GM21360 (cell line): Measurements from ENCODE around the gene FAM222A.

Experiments
- ATAC-seq: cut with Tn5 transposase; IDR thresholded peaks from one replicate; pipeline ENCODE4 v1.9.1; 2021; ENCODE audit warnings: mild to moderate bottlenecking, moderate library complexity; ENCODE audit not compliant: unreplicated experiment

The FAM222A gene

DNA sequence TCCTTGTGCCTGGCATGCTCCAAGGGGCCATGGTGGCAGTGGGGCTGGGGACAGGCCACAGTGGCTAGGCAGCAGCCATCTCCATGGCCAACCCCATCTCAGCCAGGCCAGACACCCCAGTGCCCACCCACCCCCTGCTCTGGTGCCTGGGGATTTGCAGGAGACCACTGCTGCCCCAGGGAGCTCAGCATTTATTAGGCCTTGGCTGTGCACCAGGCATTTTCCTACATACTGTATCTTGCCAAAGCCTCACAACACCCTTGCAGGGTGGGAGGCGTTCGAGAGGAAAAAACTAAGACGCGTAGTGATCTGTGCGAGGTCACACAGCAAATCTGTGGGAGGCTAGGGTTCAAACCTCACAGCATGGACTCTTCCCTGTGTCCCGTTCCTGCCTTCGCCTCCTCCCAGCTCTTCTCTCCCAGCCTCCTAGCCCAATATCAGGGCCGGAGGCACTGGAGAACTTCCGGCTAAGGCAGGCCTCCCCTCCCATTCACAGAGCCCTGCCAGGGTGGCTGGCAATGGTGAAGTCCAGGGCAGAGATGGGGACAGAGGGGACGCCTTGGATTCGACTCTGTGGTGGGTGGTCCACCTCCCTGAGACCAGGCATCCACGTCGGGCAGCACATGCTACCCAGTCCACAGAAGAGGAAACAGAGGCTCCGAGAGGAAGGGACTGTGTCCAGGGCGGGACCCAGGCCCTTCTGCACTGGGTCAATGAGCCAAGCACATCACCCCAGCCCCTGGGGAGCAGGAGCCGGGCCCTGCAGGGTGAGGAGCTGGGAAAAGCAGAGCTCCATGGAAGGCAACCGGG, 57.4 kb downstream of the FAM222A start:
- ATAC-seq, result no peak

DNA sequence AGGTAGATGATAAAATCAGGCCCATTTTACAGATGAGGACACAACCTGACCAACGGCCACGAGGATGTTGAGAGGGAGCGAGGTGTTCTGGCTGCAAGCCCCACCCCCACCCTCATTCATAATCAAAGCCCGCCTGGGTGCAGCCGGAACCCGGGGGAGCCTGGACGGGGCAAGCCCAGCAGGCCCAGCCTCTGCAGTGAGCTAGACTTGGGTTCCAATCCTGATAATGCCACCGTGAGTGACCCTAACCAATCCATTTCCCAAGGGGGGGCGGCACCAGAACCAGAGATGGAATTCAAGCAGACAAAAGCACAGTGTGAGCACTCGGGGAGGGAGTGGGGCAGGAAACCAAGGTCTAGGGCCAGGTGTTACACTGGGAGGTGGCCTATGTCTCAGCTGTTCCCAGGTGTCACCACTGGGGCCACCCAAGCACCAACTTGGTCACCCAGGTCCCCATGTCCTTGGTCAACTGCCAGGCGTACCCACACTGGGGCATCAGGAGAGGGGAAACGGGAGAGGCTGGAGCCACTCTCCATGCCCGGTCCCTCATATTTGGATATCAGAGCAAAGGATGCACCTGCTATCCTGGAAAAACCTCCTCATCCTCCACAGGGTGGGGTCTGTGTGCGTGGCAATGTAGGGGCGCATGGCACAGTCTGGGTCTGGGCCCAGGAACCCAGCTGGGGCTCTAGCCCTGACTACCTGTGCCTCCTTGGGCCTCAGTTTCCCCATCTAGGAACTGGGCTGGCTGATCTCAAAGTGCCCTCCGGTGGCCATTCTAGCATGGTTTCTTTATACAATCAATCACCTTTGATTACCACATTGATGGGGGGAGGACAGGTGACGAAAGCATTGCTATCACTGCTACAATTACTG, 58.4 kb downstream of the FAM222A start:
- ATAC-seq, result no peak

DNA sequence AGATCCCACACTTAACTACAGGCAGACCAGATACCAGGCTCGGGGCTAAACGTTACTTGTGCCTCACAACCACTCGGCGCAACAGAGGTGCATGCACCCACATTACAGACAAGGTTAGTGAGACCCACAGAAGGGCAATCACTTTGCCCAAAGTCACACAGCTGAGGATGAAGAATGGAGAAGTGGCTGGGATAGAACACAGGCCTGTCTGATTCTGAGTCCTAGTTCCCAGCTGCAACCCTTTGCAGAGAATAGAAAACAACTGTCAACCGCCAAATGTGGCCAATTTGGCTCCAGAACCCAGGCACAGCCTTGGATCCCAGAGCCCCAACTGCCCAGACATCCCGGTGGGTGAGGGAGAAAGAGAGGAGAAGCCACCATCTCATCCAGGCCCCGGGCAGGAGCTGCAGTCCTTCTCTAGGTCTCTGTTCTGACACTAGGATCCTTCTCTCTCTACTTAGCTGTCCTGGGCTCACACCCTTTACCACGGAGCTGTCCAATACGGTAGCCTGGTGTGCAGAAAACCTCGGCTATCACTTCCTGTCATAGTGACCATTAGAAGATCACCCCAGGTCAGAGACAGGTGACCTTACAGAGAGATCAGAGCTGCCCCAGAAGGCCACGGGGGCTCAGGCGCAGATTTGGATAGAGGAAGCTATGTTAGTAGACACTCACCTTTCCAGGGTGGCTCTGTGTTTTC, 59.1 kb downstream of the FAM222A start:
- ATAC-seq, result no peak

DNA sequence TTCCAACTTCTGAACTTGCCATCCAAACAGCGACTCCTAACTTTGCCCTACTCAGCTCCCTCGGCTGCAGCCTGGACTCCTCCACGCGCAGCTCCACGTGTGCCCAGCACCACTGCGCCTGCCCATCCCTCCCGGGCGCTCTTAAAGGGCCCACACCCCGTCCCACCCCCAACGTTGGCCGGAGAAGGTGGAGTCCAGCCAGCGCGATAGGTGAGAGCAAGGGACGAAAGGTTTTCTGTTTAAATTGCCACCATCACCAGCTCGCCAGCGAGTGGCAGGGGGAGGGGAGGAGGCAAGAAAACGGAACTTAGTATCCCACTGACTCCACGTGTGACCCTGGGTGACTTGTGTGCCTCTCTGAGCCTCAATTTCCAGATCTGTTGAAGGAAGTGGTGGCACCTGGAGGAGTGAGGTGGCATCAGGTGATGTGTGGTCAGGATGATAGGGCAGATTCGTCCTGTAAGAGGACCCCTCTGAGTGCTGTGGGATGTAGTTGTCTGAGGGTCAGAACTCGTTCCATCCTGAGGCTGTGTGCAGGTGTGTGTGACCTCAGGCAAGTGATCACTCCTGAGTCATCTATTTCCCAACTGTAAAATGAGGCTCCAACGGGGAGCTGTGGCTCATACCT, 59.9 kb downstream of the FAM222A start:
- ATAC-seq, result no peak

DNA sequence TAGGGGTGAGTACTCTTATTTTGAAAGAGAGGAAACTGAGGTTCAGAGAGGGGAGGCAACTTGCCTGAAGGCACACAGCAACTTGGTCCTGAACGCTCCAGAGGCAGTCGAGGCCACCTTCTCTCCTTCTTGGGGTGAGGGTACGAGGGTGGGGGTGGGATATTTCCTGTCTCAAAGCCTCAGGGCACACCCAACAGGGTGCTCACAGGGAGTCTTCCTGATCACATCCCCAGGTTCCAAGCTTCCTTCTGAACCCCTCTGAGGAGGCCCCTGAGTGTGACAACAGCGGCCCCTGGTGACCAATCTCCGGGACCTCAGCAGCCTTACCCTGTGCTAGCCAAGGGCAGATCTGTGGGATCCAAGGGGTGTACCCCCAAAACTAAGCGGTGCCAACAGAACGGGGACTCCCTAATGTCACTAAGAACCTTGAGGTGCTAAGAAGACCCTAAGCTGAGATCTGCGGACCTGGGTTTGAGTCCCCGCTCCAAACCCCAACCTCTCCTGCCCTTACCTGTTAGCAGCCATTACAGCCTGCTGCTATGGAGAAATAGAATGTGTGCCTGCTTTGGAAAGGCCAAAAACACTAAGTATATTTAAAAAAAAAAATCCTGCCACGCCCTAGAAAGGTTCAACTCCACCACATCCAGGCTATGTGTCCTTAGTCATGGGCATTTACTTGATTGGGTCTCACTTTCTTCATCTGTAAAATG, 61.7 kb downstream of the FAM222A start:
- no peak for ATAC-seq

DNA sequence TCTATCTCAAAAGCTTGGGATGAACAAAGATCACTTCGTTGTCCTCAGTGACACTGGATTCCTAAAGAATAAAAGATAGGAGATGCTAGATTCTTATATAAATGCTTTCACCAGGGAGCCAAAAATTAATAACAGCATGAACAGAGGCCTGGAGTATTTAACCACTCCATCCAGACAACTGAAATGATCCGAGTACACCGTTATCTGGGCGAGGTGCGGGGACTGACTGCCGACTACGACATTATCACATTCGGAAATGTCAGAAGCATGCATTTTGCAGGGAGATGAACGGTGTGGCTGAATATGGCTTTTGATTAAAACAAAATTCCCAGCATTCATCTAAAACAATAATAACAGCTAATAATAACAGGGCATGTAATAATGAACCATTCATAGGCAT, 63.0 kb downstream of the FAM222A start:
- ATAC-seq, result no peak

DNA sequence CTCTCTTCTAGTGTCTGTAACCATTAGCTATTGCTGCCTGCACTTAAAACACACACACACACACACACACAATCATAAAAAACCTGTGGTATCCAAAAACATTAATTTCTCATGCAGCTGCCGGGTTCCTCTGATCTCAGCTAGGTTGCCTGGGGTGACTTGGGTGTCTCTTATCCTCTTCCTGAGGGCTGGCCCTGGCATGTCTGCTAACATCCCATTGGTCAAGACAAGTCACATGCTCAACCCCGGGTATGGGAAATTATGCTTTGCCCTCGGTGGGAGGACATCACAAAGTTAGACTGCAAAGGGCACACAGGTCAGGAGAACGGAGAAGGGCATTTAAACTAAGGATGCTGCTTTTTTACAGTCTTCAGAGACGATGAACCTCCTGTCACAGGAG, 63.9 kb downstream of the FAM222A start:
- no peak for ATAC-seq

DNA sequence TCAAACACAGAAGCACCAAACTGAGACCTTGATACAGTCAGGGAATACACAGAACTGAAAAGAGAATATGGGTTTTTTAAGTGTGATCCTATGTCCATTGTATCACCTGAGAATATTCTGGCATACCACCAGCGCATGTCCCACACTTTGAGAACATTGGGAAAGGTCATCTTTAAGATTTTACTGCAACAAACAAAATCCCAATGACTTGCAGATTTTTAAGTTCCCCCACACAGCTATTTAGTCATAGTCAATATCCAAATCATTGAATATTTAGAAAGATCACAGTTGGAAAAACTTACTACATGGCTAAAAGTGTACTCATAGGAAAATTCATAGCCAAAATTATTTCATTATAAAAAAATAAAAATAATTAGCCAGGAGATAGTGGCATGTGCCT, 65.1 kb downstream of the FAM222A start:
- ATAC-seq, result no peak

DNA sequence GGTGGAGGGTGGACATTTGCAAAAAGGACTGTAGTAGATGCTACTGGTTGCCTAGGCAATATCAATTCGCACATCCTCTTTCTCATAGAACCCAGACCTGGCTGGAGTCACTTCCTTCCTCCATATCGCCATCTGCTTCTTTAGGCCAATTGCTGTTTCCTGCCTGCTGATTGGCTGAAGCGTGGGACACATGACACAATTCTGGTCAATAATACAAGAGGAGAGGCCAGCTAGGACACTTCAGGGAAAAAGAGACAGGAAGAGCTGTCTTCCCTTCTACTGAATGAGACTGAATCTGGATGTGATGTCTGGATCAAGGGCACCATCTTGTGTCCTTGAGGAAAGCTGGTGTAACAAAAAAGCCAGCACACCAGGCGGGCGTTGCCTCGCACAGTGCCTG, 65.8 kb downstream of the FAM222A start:
- no peak for ATAC-seq

DNA sequence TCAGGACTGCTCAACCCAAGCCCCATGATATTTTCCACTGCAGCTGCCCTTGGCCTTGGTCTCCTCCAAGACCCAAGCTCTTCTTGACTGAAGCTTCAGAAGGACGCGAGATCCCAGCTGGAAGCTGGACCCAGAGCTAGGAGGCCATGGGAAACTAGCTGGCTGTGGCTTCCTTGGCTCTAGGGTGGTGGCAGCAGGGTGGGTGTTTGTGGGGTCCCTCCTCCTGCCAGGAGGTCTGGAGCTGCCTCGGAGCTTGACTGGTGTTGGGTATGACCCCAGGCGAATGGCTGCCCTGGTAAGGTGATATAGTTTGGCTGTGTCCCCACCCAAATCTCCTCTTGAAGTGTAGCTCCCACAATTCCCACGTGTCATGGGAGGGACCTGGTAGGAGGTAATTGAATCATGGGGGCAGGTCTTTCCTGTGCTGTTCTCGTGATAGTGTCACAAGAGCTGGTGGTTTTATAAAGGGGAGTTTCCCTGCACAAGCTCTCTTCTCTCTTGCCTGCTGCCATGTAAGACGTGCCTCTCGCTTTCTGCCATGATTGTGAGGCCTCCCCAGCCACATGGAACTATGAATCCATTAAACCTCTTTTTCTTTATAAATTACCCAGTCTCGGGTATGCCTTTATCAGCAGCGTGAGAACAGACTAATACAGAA, 68.2 kb downstream of the FAM222A start:
- ATAC-seq, result no peak

DNA sequence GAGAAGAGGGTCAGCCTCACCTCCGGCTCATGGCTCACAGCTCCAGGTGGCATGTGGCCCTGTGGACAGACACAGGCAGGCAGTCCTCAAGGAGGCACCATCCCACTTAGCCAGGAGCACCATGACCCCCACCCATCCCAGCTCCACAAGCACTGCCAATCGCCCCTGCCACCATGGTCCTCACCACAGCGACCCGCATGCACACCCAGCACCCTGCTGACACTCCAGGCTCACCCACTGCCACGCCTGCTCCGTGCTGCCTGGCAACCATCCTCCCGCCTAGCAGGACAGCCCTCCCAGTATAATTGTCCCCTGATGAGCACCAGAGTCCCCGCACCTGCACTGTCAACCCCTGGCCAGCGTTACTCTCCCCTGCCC, 68.7 kb downstream of the FAM222A start:
- ATAC-seq, result no peak

DNA sequence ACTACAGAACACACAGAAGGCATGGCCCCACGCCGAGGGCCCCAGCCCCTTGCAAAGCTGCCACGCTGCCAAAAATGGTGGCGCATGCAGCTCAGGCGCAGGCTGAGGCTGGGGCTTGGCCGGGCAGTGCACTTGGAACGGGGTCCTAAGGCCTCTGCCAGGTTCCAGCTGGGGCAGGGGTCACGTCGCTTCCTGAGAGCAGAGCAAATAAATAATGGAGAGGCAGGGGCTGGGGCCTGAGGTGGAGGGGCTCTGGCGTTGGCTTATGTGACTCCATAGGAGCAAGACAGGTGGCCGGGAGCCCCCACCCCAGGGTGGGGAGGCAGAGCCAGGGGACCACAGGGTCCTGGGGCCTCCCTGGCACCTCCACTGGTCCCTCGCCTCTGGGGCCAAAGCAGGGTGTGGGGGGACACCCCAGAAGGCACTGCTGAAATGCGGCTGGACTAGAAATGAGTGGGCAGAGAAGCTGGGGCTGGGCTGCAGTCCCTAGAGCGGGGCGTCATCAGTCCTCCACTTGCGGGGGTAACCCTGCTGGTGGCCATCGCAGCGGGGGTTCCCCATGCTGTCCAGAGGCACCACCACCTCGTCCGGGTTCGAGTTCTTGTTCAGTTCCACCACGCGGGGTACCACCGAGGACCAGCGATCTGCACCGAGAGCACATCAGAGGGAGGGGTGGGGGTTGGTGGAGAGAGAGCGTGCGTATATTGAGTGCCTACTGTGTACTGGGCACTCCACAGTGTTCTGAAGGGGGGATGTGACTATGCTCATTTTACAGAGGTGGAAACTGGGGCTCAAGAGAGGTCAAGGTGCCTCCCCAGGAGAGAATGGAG, 69.7 kb downstream of the FAM222A start:
- no peak for ATAC-seq

DNA sequence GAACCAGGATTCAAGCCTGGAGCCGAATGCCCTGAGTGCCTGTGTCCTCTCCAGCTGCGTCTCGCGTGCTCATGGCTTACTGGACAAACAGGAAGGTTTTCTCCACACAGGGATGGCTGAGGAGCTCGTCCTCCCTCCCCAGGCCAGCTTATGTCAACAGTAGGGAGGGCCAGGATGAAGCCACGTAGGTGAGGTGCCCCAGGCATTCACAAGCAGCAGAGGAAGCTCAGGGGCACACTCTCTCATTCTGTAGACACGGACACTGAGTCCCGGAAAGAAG, 70.3 kb downstream of the FAM222A start:
- no peak for ATAC-seq

DNA sequence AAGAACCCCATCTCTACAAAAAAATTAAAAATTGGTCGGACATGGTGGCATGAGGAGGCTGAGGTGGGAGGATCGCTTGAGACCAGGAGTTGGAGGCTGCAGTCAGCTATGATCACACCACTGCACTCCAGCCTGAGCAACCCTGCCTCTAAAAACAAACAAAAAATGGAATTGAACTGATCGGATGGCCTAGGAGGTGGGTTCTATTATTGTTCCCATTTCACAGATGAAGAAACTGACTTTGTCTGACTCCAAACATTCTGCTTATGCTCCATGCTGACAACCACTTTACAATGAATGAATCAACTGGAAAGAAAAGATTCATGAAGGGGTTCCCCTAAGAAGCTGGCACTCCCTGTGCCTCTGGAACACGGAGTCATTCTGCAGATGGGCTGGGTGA, 72.2 kb downstream of the FAM222A start:
- ATAC-seq, result no peak

DNA sequence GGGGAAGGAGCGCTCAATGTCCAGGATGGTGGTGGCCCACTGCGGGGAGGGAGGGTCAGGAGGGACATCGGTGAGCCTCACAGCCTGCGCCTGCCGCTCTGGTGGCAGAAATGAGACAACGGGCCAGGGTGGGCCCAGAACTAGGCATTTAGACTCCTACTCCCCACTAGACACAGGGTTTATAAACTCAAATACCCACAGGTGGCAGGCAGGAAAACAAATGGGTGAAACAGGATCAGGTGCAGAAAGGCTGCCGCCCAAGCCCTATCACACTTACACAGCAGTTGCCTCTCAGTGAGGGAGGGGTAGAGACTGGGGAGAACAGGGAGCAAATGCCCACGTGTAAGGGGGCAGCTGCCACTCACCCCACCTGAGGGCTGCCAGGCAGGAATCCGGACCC, 73.2 kb downstream of the FAM222A start:
- no peak for ATAC-seq

DNA sequence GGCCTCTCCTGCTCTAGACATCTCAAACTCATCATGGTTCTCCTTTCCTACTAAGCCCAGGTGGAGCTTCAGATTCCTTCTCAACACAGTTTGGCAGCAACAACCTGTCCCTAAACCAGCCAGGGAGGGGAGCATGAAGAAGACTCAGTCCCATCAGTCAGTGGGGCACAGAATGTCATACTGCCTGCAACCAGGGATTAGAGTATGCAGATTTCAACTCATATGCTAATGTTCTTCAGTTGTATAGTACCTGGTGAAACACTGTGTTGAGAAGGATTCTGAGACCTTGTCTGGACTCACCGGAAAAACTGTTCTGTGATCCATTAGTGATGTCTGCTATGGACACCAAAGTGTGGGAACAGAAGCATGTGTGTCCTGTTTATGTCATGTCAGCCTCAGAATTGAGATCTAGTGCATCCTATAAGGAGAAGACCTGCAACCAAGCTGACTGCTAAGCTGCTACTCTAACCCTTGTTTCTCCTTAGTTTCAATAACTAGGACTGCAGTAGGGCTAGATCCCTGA, 76.0 kb downstream of the FAM222A start:
- no peak for ATAC-seq

DNA sequence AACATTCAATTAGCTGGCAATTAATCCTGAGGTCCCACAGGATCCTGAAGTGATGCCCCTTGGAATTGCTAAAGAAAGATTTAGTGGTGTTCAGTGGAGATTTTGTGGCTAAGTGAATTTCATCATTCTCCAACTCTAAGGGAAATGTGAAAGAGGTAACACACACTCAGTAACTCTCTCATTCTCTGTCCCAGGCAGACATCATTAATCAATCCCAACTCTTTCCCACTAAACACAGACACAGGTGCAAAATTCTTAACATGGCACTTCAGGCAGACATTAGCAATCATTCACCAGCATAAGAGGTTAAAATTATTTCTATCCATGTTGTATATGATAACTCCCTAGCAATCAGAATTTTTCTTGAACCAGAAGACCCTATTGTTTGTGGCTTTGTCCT, 79.4 kb downstream of the FAM222A start:
- no peak for ATAC-seq

DNA sequence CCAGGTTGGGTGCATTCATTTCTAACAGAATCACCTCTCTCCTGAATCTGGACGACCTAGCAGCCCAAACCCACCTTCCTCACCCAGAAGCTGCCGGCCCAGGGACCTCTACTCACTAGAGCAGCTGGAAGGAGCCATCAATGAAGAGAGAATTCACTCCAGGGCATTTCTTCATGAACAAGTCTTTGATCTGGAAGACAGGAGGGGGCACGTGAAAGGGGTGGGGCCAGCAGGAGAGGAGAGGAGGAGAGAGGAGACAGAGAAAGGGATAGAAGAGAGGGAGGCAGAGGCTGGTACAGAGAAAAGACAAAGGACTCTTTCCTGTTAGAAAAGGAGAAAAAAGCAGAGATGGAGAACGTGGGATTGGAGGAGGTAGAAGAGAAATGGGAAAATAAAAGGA, 79.8 kb downstream of the FAM222A start:
- no peak for ATAC-seq

DNA sequence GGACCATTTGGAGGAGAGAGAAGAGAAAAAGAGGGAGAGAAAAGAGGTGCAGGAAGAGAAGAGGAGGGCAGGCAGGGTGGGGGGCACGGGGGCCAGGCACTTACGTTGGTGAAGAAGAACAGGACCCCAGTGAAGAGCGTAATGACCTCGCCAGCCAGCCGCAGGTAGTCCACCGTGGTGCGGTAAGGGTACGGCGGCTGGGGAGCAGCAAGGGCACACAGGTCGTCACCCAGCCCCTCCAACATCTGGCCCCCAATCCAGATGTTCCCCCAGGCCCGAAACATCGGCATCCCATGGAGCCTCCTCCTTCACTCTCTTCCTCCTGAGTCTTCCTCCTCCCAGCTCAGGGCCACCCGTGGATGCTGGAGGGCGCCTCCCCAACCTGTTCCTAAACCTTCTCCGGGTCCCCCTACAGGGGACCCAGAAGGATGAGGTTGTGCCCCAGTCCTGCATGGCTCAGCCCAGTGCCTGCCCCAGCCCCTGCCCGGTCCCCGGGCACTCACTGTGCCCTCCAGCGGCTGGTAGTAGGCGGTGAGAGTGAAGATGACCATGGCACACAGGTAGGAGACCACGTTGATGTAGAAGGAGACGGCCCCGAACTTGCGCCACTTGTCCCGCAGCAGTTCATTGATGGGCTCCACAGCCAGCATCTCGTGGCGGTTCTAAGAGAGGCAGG, 80.3 kb downstream of the FAM222A start:
- ATAC-seq, result no peak
